Keratinocyte (primary cell): ENCODE measurements around the gene QSOX1.

Experiments used
- CTCF ChIP-seq, 3 experiments: IDR thresholded peaks in 1 of 3; conservative IDR thresholded peaks in 1 of 3; optimal IDR thresholded peaks in 1 of 3; 2 replicates in 2 of 3; 3 replicates in 1 of 3; pipeline versions ENCODE3 to v1.5.1; 2011; ENCODE audit warnings: low read length in 3 of 3, mild to moderate bottlenecking in 3 of 3, moderate library complexity in 2 of 3, control low read depth in 1 of 3, inconsistent platforms in 1 of 3; ENCODE audit not compliant: insufficient read depth in 2 of 3; ENCODE audit errors: extremely low read depth in 1 of 3
- EZH2 ChIP-seq: IDR thresholded peaks from one replicate; pipeline ENCODE4 v1.6.1; 2012; ENCODE audit warnings: inconsistent platforms, mild to moderate bottlenecking, low read length, moderate library complexity

GRCh38 chr1:180185971-180186645 lies 31.4 kb downstream of the QSOX1 start:
- TF ChIP-seq EZH2, result no peak
- TF ChIP-seq CTCF (optimal IDR thresholded peaks at IDR 0.05 in 1 of 3, IDR thresholded peaks at IDR 0.05 in 1 of 3, conservative IDR thresholded peaks at IDR 0.05 in 1 of 3; ENCODE audit: extremely low read depth in 1 of 3, insufficient read depth in 2 of 3, low read length in 3 of 3), result no peak
